Left ventricle myocardium superior (tissue), 1 donor: Measurements from ENCODE around the gene SEC16B. TPM values are rescaled to one million over a fixed set of nuclear protein-coding genes. Genes with fewer than 3 reads are reported as not detected.

Source experiments
- ATAC-seq: fragments of 200-7000 bp; cut with Tn5 transposase; one replicate; pipeline ENCODE4 v1.9.1; 2020; ENCODE audit warnings: mild to moderate bottlenecking, moderate library complexity
- DNase-seq: peaks from one replicate; pipeline ENCODE4 v3.0.0-alpha.2; 2020
- intact Hi-C: fragments of 100-400 bp; cut with micrococcal nuclease; formaldehyde crosslinking; loops from one replicate; pipeline ENCODE4 v1.11.0; 2022
- total RNA-seq: library from RNA; stranded (reverse); fragmentation: NEBNext Ultra II Directional; extraction: Animal tissue kit (Norgen Biotek cat#: 25700); gene quantifications from one replicate; pipeline ENCODE4 v1.2.1, GENCODE V29; 2021
- donor health status: DM: no; HTN: yes; CAD: no; lungs with severe emphysema.

The SEC16B gene
- total RNA-seq, 1 donor from 2014 or later: 1.8 TPM

DNA sequence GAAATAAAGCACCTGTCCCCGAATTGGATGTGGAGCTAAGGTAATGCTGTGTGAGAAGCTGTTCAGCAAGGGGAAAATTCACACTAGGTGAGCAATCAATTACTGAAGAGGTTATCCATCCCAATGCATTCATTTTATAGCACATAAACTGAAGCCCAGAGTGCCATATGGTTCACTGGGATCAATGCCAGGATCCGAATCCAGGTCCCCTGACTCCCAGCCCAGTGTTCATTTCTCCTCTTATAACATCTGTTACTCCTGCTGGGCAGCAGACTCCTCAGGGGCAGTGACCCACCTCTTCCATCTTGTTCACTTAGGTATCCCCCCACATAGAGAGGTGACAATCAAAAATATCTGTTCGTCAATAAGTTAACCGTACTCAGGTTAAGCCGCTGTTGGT is 13.2 kb upstream of the SEC16B start:
- intact Hi-C loops: no loop called here
- DNase-seq (no peak), ATAC-seq (no peak)

DNA sequence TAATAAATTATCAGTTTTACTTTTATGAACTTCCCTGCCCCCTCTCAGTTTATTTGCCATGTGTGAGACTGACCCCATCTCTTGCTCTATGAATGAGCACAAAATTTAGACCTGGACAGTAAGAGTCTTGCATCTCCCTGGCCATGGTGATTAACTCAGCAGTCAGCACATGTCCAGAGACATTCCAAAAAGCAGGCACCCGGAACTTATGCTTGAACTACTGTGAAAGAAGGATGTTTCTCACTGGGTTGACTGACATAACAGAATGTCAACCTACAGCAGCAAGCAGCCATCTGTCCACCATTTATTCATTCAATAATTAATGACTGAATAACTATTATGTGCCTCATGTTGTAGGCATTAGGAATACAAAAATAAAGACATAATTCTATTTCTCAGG is 11.3 kb upstream of the SEC16B start:
- intact Hi-C loops: no loop called here
- DNase-seq: no peak
- no peak for ATAC-seq

DNA sequence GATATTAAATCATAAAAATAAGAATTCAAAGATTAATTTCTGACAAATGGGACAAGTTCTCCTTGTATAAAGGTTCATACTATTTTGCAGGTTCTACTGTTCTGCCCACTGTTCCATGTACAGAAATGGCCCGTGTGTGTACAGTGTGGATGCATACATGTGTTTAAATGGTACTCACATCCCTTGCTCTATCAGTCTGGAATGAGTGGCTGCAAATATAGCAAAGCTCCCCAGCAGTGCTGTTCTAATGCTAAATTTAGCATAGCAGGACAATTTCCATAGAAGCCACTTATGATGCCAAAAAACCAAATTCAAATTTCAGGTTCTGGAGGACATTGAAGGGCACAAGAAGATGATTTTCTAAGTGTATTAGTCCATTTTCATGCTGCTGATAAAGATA is 9.4 kb upstream of the SEC16B start:
- ATAC-seq (peak; percentile 61), DNase-seq (no peak)
- intact Hi-C loops: no loop called here

DNA sequence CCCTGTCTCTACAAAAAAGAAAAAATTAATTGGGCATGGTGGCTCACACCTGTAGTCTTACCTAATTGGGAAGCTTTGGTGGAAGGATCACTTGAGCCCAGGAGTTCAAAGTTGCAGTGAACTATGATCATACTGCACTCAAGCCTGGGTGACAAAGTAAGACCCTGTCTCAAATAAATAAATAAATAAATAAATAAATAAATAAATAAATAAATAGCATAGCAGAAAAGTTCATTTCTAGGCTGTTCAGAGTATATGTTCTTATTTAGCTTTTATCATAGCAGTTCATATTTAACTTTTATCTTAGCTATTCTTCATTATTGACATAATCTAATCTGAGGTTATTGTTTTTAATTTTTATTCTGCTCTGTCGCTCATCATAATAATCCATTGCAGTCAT is 8.7 kb upstream of the SEC16B start:
- DNase-seq (no peak), ATAC-seq (no peak)
- intact Hi-C loops: no loop called here

DNA sequence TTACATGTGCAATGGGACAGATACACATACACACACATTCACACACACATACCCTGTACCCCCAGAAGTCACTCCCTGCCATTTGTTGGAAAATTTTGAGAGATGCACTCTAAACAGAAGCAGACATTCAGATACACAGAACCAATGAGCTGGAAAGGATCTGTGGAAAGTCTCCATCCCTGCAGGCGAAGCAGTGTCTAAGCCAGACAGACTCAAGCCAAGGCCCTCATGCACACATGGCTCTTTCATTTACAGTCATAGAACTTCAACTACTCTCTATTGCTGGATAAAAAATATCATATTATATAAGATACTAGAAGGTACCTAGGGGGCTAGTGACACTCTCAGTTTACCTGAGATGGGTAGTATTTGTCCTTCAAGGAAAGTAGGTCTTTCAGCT is 7.3 kb upstream of the SEC16B start:
- ATAC-seq (no peak), DNase-seq (no peak)
- intact Hi-C loops: no loop called here

DNA sequence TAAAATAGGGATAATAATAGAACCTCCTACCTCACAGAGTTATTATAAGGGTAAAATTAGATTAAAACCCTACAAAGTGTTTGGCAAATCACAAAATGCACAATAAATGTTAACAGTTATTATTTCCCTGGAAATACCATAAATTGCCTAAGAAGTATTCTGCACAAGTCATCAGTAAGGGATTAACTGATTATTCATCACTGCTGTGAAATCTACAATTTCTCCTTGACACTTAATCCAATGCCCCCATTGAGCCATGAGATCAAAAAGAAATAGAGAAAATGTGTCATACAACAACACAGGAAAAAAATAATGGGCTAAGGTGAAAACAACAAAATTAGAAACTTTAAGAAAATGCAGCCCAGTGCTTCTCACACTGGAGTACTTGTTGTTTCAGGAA is 6.7 kb upstream of the SEC16B start:
- DNase-seq (no peak), ATAC-seq (no peak)
- intact Hi-C loops: no loop called here

DNA sequence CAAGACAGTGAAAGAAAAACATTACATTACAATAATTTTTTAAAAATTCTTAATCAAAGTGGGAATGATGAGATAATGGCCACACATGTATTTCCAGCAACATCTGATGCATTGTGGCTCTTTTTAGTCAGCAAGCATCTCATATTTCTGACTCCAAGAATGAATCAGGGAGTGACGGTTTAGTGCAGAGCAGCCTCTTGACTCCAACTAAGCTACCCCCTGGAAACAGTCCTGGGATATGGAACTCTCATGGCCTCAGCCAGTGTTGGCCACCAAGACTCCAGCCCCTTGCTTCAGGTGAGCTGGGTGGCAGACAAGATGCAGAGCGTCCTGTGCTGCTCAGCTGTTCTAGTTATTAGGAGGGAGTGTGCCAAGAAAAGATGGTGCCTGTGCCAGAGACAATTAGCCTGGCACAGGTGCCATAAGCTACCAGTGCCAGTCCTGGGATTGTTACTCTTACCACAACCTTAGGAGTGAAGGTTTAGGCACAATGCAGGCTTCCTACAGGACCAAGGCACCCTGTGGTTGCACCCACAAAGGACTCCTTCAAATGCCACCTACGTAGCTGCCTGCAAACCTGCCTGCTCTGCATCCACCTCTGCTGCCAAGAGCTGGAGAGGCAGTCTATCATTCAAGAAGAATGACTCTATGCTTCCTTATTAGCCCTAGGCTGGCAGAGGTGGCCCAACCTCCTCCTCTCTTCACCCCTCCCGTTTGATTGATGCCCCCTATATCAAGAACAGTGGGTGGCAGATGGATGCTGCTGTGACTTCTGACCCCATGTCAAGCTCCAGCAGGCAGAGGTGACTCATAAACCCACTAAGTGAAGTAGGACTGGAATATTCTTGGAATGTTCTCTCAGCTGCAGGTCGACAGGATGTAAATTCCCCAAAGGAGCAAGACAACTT is 6.0 kb upstream of the SEC16B start:
- ATAC-seq: peak; percentile 41
- DNase-seq: no peak
- intact Hi-C loops: no loop called here

DNA sequence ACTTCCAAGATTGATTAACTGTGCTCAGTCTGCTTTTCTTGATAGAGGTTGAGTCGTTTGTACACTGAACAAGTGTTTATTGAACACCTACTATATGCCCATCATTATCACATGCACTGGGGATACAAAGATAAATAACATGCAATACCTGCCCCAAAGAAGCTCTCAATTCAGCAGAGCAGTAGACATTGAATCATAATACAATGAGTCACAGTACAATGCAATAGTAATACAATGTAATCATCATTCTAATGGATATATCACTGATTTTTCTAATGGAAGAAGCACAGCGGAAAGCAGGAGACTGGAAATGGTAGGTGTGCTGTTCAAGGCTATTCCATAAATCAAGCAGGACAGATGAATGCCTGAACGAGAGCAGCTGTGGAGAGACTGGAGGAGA is 3.7 kb upstream of the SEC16B start:
- intact Hi-C loops: no loop called here

DNA sequence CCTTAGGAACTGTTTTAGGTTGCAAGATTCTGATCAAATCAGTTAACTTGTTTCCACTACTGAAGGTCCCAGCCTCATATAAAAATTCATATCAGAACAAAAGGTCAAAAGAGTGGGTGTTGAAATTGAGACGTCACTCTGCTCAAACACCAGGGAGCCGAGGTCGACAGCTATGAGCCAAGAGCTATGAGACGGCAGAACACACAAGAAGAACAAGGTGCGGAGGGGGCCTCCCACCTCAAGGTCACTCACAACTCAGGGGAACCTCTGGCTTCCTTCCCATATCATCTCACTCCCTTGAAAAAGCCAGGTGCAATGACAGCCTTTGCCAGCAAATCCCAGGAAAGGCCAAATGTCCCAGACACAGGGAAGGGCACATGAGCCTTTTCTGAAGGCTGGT is 749 bp downstream of the SEC16B start:
- intact Hi-C loops: no loop called here
- ATAC-seq (peak; percentile 48), DNase-seq (no peak)

More for the DNA sequence above, 3.7 kb upstream of the SEC16B start:
- no peak for DNase-seq
- no peak for ATAC-seq

DNA sequence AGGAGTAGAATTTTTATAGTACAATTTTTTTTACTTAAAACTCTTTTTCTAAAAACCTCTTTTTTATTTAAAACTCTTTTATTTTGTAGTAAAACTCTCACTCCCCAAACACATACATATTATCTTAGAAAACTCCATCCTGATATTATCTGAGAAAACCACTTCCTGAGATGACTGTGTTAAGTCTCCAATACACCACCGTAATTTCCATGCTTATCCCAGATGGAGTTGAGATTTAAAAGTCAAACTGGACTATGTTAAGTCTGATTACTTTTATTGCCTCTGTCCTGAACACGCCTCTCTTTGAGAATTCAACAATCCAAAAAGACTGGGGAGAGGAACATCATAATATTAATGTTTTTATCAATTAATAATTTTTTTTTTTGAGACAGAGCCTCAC is 3.7 kb downstream of the SEC16B start:
- ATAC-seq: no peak
- intact Hi-C loops: no loop called here
- DNase-seq: no peak

DNA sequence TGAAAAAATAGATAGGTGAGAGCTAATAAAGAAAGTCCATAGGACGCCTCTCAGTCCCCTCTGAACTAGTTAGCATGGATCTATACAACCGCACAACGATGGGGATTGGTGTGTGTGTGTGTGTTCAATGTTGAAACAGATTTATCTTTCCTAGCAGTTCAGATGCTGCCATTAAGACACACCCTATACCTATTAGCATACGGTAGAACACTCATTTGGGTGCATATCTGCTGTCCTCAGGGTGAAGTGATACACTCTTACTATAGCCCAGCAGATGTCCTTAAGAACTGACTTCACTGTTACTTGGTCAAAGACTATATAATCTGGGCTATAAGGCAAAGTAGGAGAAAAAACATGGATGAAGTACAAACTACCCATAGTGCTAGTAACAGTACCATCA is 4.6 kb downstream of the SEC16B start:
- DNase-seq (no peak), ATAC-seq (no peak)
- intact Hi-C loops: no loop called here

DNA sequence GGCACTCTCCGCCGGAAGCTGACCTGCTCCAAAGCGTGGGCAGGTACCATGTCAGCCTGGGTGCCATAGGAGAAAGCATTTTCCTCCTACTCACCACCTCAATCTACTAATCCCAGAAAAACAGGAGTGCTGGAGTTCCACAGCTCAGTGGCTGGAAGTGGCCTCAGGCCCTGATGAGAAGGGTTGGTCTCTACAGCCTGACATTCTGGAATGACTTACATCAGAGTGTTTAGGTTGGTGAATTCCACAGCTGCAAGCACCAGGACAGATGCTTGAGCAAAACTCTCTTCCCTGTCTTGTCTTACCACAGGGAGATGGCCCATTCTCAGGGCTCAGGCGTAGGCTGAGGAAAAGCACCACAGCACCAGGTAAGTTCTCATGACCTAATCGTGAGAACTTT is 5.5 kb downstream of the SEC16B start:
- no peak for ATAC-seq
- intact Hi-C loops: no loop called here

DNA sequence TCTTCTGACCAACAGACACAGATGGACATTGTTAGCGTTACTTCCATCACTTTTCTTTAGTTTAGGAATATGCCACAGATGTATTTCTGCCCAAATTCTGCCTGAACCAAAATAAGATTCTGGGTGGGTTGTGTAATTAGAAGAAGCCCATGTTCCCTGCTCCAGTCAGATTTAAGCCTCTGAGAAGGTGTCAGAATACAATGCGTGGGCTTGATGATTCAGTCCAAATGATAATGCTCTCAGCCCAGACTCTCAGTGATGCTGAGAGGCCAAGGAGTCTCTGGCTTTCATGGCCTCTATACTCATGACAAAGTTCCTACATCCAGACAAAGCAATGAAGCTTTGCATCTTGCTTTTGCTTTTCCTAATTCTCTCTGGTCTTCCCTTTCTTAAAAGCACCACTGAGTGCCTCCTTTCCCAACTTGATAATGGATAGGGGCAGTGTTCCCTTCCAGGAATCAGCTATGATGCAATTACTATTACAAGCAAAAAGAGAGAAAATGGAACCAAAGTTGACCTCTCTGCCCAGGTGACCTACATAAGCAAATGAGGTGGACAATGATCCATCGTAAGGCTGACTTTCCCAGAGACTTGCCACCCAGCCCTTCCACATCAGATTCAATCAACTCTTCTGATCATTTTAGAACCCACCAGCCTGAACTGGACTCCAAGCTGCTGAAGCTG is 8.8 kb downstream of the SEC16B start:
- intact Hi-C loops: no loop called here
- ATAC-seq (no peak), DNase-seq (no peak)

More for the DNA sequence above, 5.5 kb downstream of the SEC16B start:
- DNase-seq: no peak

DNA sequence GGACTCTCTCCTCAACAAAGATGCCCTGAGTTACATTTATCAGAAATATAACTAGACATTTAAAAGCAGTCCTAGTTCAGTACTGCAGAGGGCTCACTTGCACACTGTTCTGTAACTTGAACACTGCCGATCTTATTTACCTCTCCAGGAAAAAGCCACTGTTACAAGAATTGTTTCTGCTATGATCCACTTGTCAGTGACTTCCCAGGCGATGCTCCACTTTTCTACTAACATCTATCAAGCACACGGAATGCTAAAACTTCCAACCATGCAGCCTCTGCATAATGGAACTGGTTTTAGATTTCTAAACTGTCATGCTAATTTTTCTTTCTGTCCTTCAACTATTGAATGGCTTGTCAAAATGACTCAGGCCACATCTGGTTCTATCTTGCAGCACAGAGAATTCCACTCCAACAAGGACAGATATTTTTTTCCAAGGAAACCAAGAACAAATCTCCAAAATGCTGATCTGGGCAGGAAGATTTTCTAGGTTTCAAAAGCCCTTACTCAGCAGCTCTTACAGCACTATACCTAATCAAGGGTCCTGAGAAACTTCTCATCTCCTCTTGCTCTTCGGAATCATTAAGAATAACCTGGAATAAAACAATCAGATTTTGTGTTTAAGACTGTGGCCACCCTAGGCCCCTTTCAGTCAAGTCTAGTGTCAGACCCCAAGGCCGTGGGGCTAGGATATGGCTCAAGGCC is 9.9 kb downstream of the SEC16B start:
- ATAC-seq: peak; percentile 63
- intact Hi-C loops: no loop called here
- DNase-seq: no peak

DNA sequence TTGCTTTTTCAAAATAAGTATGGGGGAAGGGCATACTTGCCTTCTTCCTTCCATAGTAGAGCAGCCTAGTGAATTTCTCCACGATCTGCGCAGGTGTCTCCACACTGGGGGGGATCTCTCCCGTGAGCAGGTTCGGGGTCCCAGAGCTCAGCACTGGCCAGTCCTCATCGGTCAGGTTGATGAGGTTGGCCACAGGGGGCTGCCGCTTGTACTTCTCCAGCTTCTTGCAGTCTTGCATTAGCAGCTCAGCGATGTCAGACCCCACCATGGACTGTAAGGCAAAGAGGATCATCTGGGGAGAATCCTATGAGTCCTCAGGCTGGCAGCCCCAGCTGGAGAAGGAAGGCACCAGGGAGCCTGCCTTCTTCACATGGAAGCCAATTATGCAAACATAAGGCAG is 11.8 kb downstream of the SEC16B start:
- DNase-seq (no peak), ATAC-seq (no peak)
- intact Hi-C loops: no loop called here

DNA sequence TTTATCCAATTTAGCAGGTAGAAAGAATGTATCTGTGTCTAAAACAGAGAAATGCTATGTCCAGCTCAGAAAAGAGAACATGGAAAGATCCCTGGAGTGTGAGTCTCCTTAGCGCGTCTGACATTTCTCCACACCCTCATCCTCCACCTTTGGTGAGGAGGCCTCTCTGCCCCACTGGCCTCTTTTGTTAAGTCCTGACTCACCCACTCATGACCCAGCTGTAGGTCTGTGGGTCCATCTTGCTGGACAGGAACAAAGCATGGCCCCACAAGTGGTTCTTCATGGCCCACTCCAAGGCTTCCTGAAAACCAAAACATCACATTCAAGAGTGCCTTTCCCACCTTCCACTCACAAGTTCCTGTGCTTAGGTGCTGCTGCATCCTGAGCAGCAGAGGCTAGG is 15.8 kb downstream of the SEC16B start:
- no peak for DNase-seq
- ATAC-seq: no peak
- intact Hi-C loops: no loop called here

DNA sequence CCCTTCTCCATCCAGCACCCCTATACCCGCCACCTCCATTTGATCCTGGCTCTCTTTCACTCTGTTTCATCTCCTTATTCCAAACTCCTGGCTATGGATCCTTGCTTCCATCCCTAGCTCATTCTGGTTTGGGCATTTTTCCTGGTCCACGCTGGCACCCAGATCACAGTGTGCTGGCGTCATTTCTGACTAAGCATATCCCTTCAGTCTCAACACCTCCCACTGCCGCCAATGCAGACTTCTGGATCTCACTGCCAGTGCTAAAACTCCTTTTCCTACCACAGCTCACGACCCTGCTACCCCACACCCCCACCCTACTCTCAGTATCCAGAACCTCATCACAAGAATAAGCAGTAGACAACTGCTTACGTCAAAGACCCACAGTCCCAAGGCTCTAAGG is 16.3 kb downstream of the SEC16B start:
- ATAC-seq: no peak
- no peak for DNase-seq
- intact Hi-C loops: no loop called here

DNA sequence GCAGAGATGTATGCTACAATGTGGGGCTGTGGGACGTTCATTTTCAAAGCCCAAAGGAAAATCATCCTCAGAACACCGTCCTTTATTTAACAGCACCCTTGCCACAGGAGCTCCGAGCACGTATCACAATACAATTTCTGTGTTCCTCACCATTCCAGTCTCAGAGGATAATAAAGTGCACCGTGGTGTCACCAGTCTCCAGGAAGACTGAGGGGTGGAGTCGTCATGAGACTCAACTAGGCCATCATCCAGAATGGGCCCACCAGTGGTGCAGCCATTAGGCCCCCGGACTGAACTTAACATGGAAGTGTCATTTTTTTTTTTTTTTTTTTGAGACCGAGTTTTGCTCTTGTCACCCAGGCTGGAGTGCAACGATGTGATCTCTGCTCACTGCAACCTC is 17.2 kb downstream of the SEC16B start:
- intact Hi-C loops: no loop called here
- DNase-seq: no peak
- no peak for ATAC-seq

DNA sequence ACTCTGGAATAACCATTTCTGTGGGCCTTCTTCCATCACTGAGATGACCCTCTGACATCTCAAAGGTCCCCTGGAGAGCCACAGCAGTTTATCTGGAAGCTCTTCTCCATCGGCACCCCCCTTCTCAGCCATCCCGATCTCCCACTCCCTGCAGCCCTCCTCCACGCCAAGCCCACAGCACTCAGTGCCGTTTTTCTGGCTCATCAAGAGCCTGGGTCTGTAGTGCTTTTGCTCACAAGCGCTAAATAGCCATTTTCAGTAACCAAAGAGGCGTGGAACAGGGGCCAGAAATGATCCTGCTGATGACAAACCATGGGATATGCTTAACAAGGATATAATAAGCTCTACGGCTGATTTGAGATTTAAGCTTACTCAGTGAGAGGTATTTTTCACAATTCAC is 17.6 kb downstream of the SEC16B start:
- ATAC-seq: no peak
- intact Hi-C loops: no loop called here
- no peak for DNase-seq

DNA sequence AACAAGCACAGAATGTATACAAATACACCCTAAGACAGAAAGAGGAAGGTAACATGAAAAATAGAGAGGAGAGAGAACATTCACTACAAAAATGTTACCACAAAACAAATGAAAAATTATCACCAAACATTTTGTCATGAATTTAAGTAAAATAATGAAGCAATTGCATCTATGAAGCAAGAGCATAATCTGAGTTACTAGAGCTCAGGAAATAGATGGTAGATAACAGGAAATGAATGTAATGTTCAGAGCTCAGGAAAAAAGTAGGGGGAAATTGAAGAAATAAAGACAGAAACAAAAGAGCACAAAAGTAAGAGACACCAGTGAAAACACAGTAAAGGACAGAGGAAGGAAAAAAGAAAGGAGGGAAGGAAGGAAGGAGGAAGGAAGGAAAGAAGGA is 19.4 kb downstream of the SEC16B start:
- intact Hi-C loops: no loop called here
- DNase-seq (no peak), ATAC-seq (no peak)
